Chondrocyte (in vitro differentiated cells): ENCODE data around the gene SUFU. TPM values are rescaled to one million over a fixed set of nuclear protein-coding genes. Genes with fewer than 3 reads are reported as not detected.

Experiments used
- DNase-seq: peaks from one replicate; pipeline ENCODE4 v3.0.0; 2021; ENCODE audit warnings: mixed read lengths, low spot score
- H3K27ac Mint-ChIP-seq: one replicate; pipeline ENCODE4 v1.8.0; 2021; ENCODE audit warnings: mild to moderate bottlenecking, moderate library complexity, mixed read lengths; ENCODE audit not compliant: unreplicated experiment
- H3K27me3 Mint-ChIP-seq: 2 replicates; pipeline ENCODE4 v1.8.0; 2021; ENCODE audit warnings: low read depth, mixed read lengths
- H3K36me3 Mint-ChIP-seq: 2 replicates; pipeline ENCODE4 v1.8.0; 2021; ENCODE audit warnings: low read depth, mixed read lengths
- H3K4me1 Mint-ChIP-seq: 2 replicates; pipeline ENCODE4 v1.8.0; 2021; ENCODE audit warnings: low read depth, mild to moderate bottlenecking, mixed read lengths
- H3K4me3 Mint-ChIP-seq: one replicate; pipeline ENCODE4 v1.8.0; 2021; ENCODE audit warnings: mild to moderate bottlenecking, moderate library complexity, mixed read lengths; ENCODE audit not compliant: unreplicated experiment
- H3K9me3 Mint-ChIP-seq: 2 replicates; pipeline ENCODE4 v1.8.0; 2021; ENCODE audit warnings: low read depth, mixed read lengths
- total RNA-seq: library from RNA; stranded (reverse); gene quantifications from 3 replicates; pipeline ENCODE4 v1.2.1, GENCODE V29; 2021
- TF ChIP-seq, protein P1 (sequence below): fragments of 200-600 bp; sonication (generic); IDR thresholded peaks from 2 replicates; pipeline ENCODE4 v1.5.0; 2021; ENCODE audit warnings: antibody characterized with exemption, mild to moderate bottlenecking, moderate library complexity

SUFU gene
- total RNA-seq, 1 donor from 2014 or later = 15.5 TPM

DNA sequence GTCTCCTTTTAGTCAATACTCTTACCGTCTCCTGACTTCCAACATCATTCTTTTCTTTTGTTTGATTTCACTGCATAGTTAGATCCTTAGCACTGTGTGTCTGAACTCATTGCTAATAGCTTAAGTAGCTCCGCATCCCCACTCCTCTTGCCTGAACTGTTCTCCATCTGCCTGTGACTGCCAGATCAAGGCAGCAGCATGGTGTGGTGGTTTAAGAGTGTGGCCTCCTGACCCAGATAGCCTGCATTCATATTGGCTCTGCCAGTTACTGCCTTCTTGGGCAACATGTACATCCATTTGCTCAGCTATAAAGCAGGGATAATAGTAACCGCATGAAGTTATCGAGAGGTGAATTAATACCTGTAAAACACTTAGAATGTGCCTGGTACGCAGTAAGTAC is 50.8 kb downstream of the SUFU start:
- Mint-ChIP-seq H3K27me3 (no peaks in the 10 kb centered on the region), H3K9me3 (no peaks in the 10 kb centered on the region), H3K36me3 (peaks cover 10% of the 10 kb centered on the region), H3K4me1 (peaks cover 11% of the 10 kb centered on the region), H3K4me3 (no peak overlapping the region), H3K27ac (no peak overlapping the region)
- no peak for DNase-seq
- TF ChIP-seq, protein P1, sequence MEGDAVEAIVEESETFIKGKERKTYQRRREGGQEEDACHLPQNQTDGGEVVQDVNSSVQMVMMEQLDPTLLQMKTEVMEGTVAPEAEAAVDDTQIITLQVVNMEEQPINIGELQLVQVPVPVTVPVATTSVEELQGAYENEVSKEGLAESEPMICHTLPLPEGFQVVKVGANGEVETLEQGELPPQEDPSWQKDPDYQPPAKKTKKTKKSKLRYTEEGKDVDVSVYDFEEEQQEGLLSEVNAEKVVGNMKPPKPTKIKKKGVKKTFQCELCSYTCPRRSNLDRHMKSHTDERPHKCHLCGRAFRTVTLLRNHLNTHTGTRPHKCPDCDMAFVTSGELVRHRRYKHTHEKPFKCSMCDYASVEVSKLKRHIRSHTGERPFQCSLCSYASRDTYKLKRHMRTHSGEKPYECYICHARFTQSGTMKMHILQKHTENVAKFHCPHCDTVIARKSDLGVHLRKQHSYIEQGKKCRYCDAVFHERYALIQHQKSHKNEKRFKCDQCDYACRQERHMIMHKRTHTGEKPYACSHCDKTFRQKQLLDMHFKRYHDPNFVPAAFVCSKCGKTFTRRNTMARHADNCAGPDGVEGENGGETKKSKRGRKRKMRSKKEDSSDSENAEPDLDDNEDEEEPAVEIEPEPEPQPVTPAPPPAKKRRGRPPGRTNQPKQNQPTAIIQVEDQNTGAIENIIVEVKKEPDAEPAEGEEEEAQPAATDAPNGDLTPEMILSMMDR = no peak

GRCh38 chr10:102555781-102556328 is 52.1 kb downstream of the SUFU start:
- H3K4me3 Mint-ChIP-seq = peak overlapping the region; percentile 17
- H3K4me1 Mint-ChIP-seq = peaks cover 10% of the 10 kb centered on the region
- H3K27ac Mint-ChIP-seq = peak overlapping the region; percentile 93

DNA sequence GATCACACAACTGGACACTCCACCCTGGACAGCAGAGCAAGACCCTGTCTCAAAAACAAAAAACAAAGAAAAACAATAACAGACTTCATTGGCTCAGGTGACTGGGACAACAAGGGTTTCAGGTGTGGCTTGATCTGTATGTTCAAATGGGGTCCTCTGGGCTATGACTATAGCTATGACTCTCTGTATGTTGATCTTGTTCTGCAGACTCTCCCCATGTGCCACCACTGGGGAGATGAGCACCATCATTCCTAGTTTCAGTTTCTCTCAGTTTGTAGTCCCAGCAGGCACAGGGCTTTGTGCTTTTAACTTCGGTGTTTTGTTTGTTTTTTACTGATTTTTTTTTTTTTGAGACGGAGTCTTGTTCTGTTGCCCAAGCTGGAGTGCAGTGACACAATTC is 53.8 kb downstream of the SUFU start:
- no peaks in the 10 kb centered on the region for H3K9me3 Mint-ChIP-seq
- TF ChIP-seq, protein P1 = no peak
- peaks cover 10% of the 10 kb centered on the region for H3K4me1 Mint-ChIP-seq
- peaks cover 3% of the 10 kb centered on the region for H3K36me3 Mint-ChIP-seq
- no peaks in the 10 kb centered on the region for H3K27me3 Mint-ChIP-seq
- H3K4me3 Mint-ChIP-seq = no peak overlapping the region
- DNase-seq = no peak
- H3K27ac Mint-ChIP-seq = no peak overlapping the region

More at GRCh38 chr10:102555781-102556328, 52.1 kb downstream of the SUFU start:
- DNase-seq = no peak
- Mint-ChIP-seq H3K27me3 (no peaks in the 10 kb centered on the region), H3K36me3 (peaks cover 8% of the 10 kb centered on the region), H3K9me3 (no peaks in the 10 kb centered on the region)
- TF ChIP-seq, protein P1 = no peak

GRCh38 chr10:102559764-102560163 is 56.0 kb downstream of the SUFU start:
- Mint-ChIP-seq H3K9me3 (no peaks in the 10 kb centered on the region), H3K27me3 (no peaks in the 10 kb centered on the region), H3K4me1 (peaks cover 10% of the 10 kb centered on the region), H3K36me3 (peaks cover 3% of the 10 kb centered on the region), H3K4me3 (no peak overlapping the region), H3K27ac (no peak overlapping the region)
- DNase-seq = no peak
- TF ChIP-seq, protein P1 = no peak

- H3K9me3 Mint-ChIP-seq = no peaks in the 10 kb centered on the region
- TF ChIP-seq, protein P1 = no peak
- H3K27me3 Mint-ChIP-seq = no peaks in the 10 kb centered on the region
- no peak overlapping the region for H3K4me3 Mint-ChIP-seq
- DNase-seq = no peak
- no peaks in the 10 kb centered on the region for H3K4me1 Mint-ChIP-seq
- H3K36me3 Mint-ChIP-seq = peaks cover 3% of the 10 kb centered on the region
- no peak overlapping the region for H3K27ac Mint-ChIP-seq
These were observed 60.5 kb downstream of the SUFU start for GRCh38 chr10:102564209-102564834.
